H1 (cell line): ENCODE measurements around the gene TPSG1. TPM values are rescaled to one million over a fixed set of nuclear protein-coding genes. Genes with fewer than 3 reads are reported as not detected.

Source experiments
- CTCF ChIA-PET: fragments of 300-600 bp; sonication (Branson Sonifier 250); formaldehyde crosslinking; loops from one replicate; lab custom pipeline; 2021; ENCODE audit not compliant: partially characterized antibody; lab: Charles Lee
- POLR2A ChIA-PET: fragments of 300-600 bp; sonication (Branson Sonifier 250); formaldehyde crosslinking; loops from one replicate; lab custom pipeline; 2021; ENCODE audit warnings: inconsistent platforms; ENCODE audit not compliant: partially characterized antibody; lab: Charles Lee
- DNase-seq, 2 experiments: peaks; one replicate each; pipeline versions ENCODE4 v3.0.0 to v3.0.0-alpha.2; 2010 to 2022; ENCODE audit warnings: low spot score in 2 of 2, low read depth in 1 of 2, mixed read lengths in 1 of 2
- FAIRE-seq: peaks from 2 replicates; lab custom pipeline; 2011; peaks lifted over from hg19 to GRCh38; lab: Jason Lieb, UNC
- H2AFZ ChIP-seq: 2 replicates; pipeline ENCODE4 v1.8.1; 2012; ENCODE audit warnings: low read length, inconsistent platforms
- H2AK5ac ChIP-seq: 2 replicates; pipeline ENCODE4 v1.6.1; 2013; ENCODE audit warnings: low read depth, low read length
- H2BK120ac ChIP-seq: replicated peaks from 2 replicates; pipeline ENCODE3; 2013; ENCODE audit warnings: low read depth, low read length, inconsistent platforms
- H2BK12ac ChIP-seq: 2 replicates; pipeline ENCODE4 v1.6.1; 2013; ENCODE audit warnings: low read depth, low read length
- H2BK15ac ChIP-seq: 2 replicates; pipeline ENCODE4 v1.6.1; 2013; ENCODE audit warnings: low read length
- H2BK20ac ChIP-seq: 2 replicates; pipeline ENCODE4 v1.6.1; 2013; ENCODE audit warnings: low read length
- H2BK5ac ChIP-seq: 2 replicates; pipeline ENCODE4 v1.6.1; 2013; ENCODE audit warnings: low read depth, low read length
- H3K14ac ChIP-seq: 2 replicates; pipeline ENCODE4 v1.6.1; 2013; ENCODE audit warnings: inconsistent platforms; ENCODE audit not compliant: insufficient read length
- H3K18ac ChIP-seq: 2 replicates; pipeline ENCODE4 v1.6.1; 2013; ENCODE audit warnings: low read length; ENCODE audit errors: extremely low read depth
- H3K23ac ChIP-seq: 2 replicates; pipeline ENCODE4 v1.6.1; 2013; ENCODE audit warnings: inconsistent platforms; ENCODE audit not compliant: insufficient read length
- H3K23me2 ChIP-seq: 2 replicates; pipeline ENCODE4 v1.6.1; 2013; ENCODE audit warnings: low read depth, low read length
- H3K27ac ChIP-seq: 2 replicates; pipeline ENCODE4 v1.6.1; 2011; ENCODE audit warnings: low read depth, low read length, inconsistent platforms
- H3K27me3 ChIP-seq, 4 experiments: replicated peaks in 1 of 4; 1 replicate in 1 of 4; 2 replicates in 3 of 4; pipeline versions ENCODE4 v1.6.1 to v1.8.1; 2011 to 2013; ENCODE audit warnings: low read length in 3 of 4, mild to moderate bottlenecking in 3 of 4, inconsistent platforms in 2 of 4, mixed read lengths in 2 of 4, moderate library complexity in 1 of 4; ENCODE audit not compliant: control insufficient read depth in 3 of 4, insufficient read depth in 3 of 4; ENCODE audit errors: extremely low read depth in 1 of 4
- H3K36me3 ChIP-seq, 4 experiments: 2 replicates each; pipeline versions ENCODE4 v1.6.1 to v1.8.1; 2011 to 2013; ENCODE audit warnings: mild to moderate bottlenecking in 4 of 4, low read length in 3 of 4, moderate library complexity in 2 of 4, control low read depth in 1 of 4, inconsistent platforms in 1 of 4; ENCODE audit not compliant: insufficient read depth in 4 of 4, control insufficient read depth in 2 of 4
- H3K4ac ChIP-seq: replicated peaks from 2 replicates; pipeline ENCODE3; 2013; ENCODE audit warnings: low read length, low read depth, mixed read lengths, inconsistent platforms; ENCODE audit not compliant: insufficient read length
- H3K4me1 ChIP-seq, 4 experiments: replicated peaks in 1 of 4; 1 replicate in 1 of 4; 2 replicates in 3 of 4; pipeline versions ENCODE4 v1.6.1 to v1.8.1; 2011 to 2013; ENCODE audit warnings: low read length in 3 of 4, inconsistent platforms in 2 of 4, mixed read lengths in 1 of 4; ENCODE audit not compliant: insufficient read depth in 4 of 4, control insufficient read depth in 3 of 4
- H3K4me2 ChIP-seq, 2 experiments: 2 replicates each; pipeline versions ENCODE4 v1.6.1 to v1.8.1; 2011 to 2013; ENCODE audit warnings: low read depth in 2 of 2, low read length in 2 of 2, control low read depth in 1 of 2, inconsistent platforms in 1 of 2, mild to moderate bottlenecking in 1 of 2; ENCODE audit not compliant: insufficient read depth in 1 of 2
- H3K4me3 ChIP-seq, 4 experiments: fragments of 200-600, 300-600 bp in 1 of 4; sonication (generic), shearing (Covaris generic), sonication (Bioruptor Twin) in 1 of 4; 2 replicates each; pipeline versions ENCODE4 v1.5.1 to v1.8.1; 2011 to 2016; ENCODE audit warnings: low read length in 4 of 4, low read depth in 3 of 4, control low read depth in 2 of 4, inconsistent platforms in 2 of 4, mild to moderate bottlenecking in 2 of 4, mixed read lengths in 1 of 4, moderate library complexity in 1 of 4; ENCODE audit not compliant: insufficient read depth in 2 of 4; ENCODE audit errors: extremely low read depth in 1 of 4
- H3K56ac ChIP-seq: replicated peaks from 2 replicates; pipeline ENCODE3; 2013; ENCODE audit warnings: low read depth, mild to moderate bottlenecking, mixed read lengths, low read length, inconsistent platforms; ENCODE audit not compliant: insufficient read length
- H3K79me1 ChIP-seq: 2 replicates; pipeline ENCODE4 v1.6.1; 2013; ENCODE audit warnings: low read depth, low read length, control low read depth
- H3K79me2 ChIP-seq, 2 experiments: 2 replicates each; pipeline versions ENCODE4 v1.6.1 to v1.8.1; 2012 to 2013; ENCODE audit warnings: low read length in 2 of 2, mild to moderate bottlenecking in 2 of 2, inconsistent platforms in 1 of 2; ENCODE audit not compliant: insufficient read depth in 2 of 2, control insufficient read depth in 1 of 2
- H3K9ac ChIP-seq, 4 experiments: replicated peaks in 1 of 4; 1 replicate in 1 of 4; 2 replicates in 3 of 4; pipeline versions ENCODE4 v1.6.1 to v1.8.1; 2011 to 2013; ENCODE audit warnings: low read depth in 3 of 4, low read length in 3 of 4, control low read depth in 2 of 4, mild to moderate bottlenecking in 2 of 4, moderate library complexity in 2 of 4, inconsistent platforms in 1 of 4; ENCODE audit errors: extremely low read depth in 1 of 4
- H3K9me3 ChIP-seq, 2 experiments: 2 replicates each; pipeline versions ENCODE4 v1.6.1 to v1.8.1; 2012 to 2013; ENCODE audit warnings: mild to moderate bottlenecking in 2 of 2, moderate library complexity in 2 of 2, control low read depth in 1 of 2, inconsistent platforms in 1 of 2, low read depth in 1 of 2, low read length in 1 of 2, mixed read lengths in 1 of 2; ENCODE audit not compliant: insufficient read depth in 2 of 2
- H4K20me1 ChIP-seq, 2 experiments: replicated peaks in 1 of 2; 2 replicates each; pipeline versions ENCODE3 to v1.8.1; 2011 to 2013; ENCODE audit warnings: inconsistent platforms in 2 of 2, low read length in 2 of 2, mild to moderate bottlenecking in 1 of 2; ENCODE audit not compliant: insufficient read depth in 2 of 2, control insufficient read depth in 1 of 2
- H4K5ac ChIP-seq: 2 replicates; pipeline ENCODE4 v1.6.1; 2013; ENCODE audit warnings: low read length, low read depth, mixed read lengths, inconsistent platforms; ENCODE audit not compliant: insufficient read length
- H4K8ac ChIP-seq: 2 replicates; pipeline ENCODE4 v1.8.0; 2013; ENCODE audit warnings: mild to moderate bottlenecking, moderate library complexity, low read length, inconsistent platforms; ENCODE audit not compliant: insufficient read depth; ENCODE audit errors: extremely low read depth
- H4K91ac ChIP-seq: replicated peaks from 2 replicates; pipeline ENCODE3; 2013; ENCODE audit warnings: low read length, mixed read lengths, inconsistent platforms; ENCODE audit not compliant: insufficient read length
- CREB1 ChIP-seq: IDR thresholded peaks from 2 replicates; pipeline ENCODE4 v1.6.1; 2012; ENCODE audit warnings: inconsistent platforms
- GTF2F1 ChIP-seq: IDR thresholded peaks from 2 replicates; pipeline ENCODE4 v1.6.1; 2012; ENCODE audit warnings: low read depth, low read length, improper control_type of control experiment, borderline replicate concordance
- KDM4A ChIP-seq: IDR thresholded peaks from one replicate; pipeline ENCODE4 v1.7.1; 2012; ENCODE audit warnings: low read depth, mild to moderate bottlenecking, moderate library complexity, low read length, inconsistent platforms; ENCODE audit not compliant: severe bottlenecking
- MAFK ChIP-seq: IDR thresholded peaks from 2 replicates; pipeline ENCODE4 v1.6.1; 2012; ENCODE audit warnings: low read depth, mild to moderate bottlenecking, improper control_type of control experiment, low read length
- RBBP5 ChIP-seq: IDR thresholded peaks from 2 replicates; pipeline ENCODE4 v1.7.1; 2012; ENCODE audit warnings: low read depth, mild to moderate bottlenecking, inconsistent platforms, low read length, moderate library complexity, borderline replicate concordance
- TAF7 ChIP-seq: optimal IDR thresholded peaks from 2 replicates; pipeline ENCODE3; 2011; ENCODE audit warnings: low read depth, mild to moderate bottlenecking, inconsistent platforms, low read length, moderate library complexity, borderline replicate concordance
- WGBS, 2 experiments: shearing (Covaris generic) in 1 of 2; methylation state at CpG; one replicate each; pipeline versions ENCODE4 v1.1.6 to v1.1.7; 2013 to 2015; ENCODE audit warnings: low lambda C conversion rate in 2 of 2, mixed read lengths in 2 of 2, inconsistent platforms in 1 of 2, low coverage in 1 of 2, missing lambda C conversion rate in 1 of 2; ENCODE audit not compliant: insufficient replicate concordance in 2 of 2, insufficient coverage in 1 of 2, insufficient read length in 1 of 2; ENCODE audit errors: extremely low coverage in 1 of 2, missing lambda C conversion rate in 1 of 2; 5-methylcytosine and 5-hydroxymethylcytosine counted together
- polyA plus RNA-seq, 7 experiments: library from polyadenylated mRNA; depleted of rRNA in 3 of 7; stranded (reverse) in 5 of 7; unstranded in 2 of 7; fragments of >200 nt in 5 of 7; fragments of 200-250 nt in 2 of 7; gene quantifications; 1 replicate in 5 of 7; 2 replicates in 1 of 7; 4 replicates in 1 of 7; pipeline versions ENCODE4 v1.2.1 to v1.2.3, GENCODE V29; 2011 to 2013; ENCODE audit warnings: missing spikeins in 2 of 7, mixed read lengths in 2 of 7
- total RNA-seq: library from RNA; stranded (reverse); fragmentation: NEBNext Ultra II Directional; extraction: Animal tissue kit (Norgen Biotek cat#: 25700); gene quantifications from 2 replicates; pipeline ENCODE4 v1.2.1, GENCODE V29; 2021
- TF ChIP-seq, protein P1 (sequence below): IDR thresholded peaks from 2 replicates; pipeline ENCODE4 v1.6.1; 2012; ENCODE audit warnings: low read length, inconsistent platforms

TPSG1 gene
- total and polyA plus RNA-seq, 2 of the 8 experiments (the other 6 are each of a cell fraction or from before 2014, with no cell fraction given) = not detected

DNA sequence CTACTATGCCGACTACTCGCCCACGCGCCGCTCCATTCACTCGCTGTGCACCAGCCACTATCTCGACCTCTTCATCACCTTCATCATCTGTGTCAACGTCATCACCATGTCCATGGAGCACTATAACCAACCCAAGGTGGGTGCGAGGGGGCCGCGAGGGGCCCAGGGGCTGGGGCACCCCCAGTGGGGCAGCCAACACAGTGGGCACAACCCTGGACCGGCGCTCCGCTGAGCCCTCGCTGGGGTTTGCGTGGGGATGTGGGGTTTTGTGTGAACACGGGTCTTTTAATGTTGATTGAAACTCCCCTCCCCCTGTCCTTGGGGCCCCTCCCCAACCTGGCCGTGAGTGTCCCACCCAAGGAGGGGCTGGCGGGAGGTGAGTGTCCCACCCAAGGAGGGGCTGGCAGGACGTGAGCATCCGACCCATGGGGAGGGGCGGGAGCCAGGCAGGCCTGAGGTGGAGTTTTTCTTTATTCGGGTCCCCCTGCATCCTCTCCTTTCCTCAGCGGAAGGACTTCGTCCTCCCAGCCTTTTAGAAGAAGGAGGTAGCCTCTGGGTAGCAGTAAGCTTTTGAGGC is 11.2 kb downstream of the TPSG1 start:
- Histone ChIP-seq H3K18ac (no peak overlapping the region), H2BK15ac (no peak overlapping the region), H3K56ac (no peak overlapping the region), H3K23ac (no peak overlapping the region), H4K5ac (no peak overlapping the region), H3K14ac (no peak overlapping the region), H3K27me3 (no peaks in the 10 kb centered on the region), H3K79me1 (no peaks in the 10 kb centered on the region), H3K36me3 (peaks cover 4 to 70% (median 9%) of the 10 kb centered on the region in 4 experiments; a peak in 4 of 8 replicates), H3K4me2 (no peak overlapping the region), H2BK5ac (no peak overlapping the region), H3K27ac (no peak overlapping the region), H3K4ac (no peak overlapping the region), H3K79me2 (no peaks in the 10 kb centered on the region), H2AFZ (no peak overlapping the region), H2AK5ac (no peak overlapping the region), H3K4me3 (no peak overlapping the region), H3K4me1 (no peaks in the 10 kb centered on the region), H2BK120ac (no peak overlapping the region), H2BK12ac (no peak overlapping the region), H4K20me1 (peaks cover 0 to 10% of the 10 kb centered on the region in 2 experiments), H2BK20ac (no peak overlapping the region), H3K9ac (no peak overlapping the region), H4K8ac (no peak overlapping the region), H3K23me2 (no peaks in the 10 kb centered on the region), H4K91ac (no peak overlapping the region), H3K9me3 (no peaks in the 10 kb centered on the region)
- ChIA-PET POLR2A (no interaction called here), CTCF (no interaction called here)
- DNase-seq = no peak
- WGBS, 2 experiments = 89% methylated on average over 21 of the region's 25 CpGs; no CpG with 5 or more reads in 1 of the 2 experiments
- FAIRE-seq = no peak
- TF ChIP-seq TAF7 (no peak), GTF2F1 (no peak), MAFK (no peak), KDM4A (no peak), CREB1 (no peak), RBBP5 (no peak)
- TF ChIP-seq, protein P1, sequence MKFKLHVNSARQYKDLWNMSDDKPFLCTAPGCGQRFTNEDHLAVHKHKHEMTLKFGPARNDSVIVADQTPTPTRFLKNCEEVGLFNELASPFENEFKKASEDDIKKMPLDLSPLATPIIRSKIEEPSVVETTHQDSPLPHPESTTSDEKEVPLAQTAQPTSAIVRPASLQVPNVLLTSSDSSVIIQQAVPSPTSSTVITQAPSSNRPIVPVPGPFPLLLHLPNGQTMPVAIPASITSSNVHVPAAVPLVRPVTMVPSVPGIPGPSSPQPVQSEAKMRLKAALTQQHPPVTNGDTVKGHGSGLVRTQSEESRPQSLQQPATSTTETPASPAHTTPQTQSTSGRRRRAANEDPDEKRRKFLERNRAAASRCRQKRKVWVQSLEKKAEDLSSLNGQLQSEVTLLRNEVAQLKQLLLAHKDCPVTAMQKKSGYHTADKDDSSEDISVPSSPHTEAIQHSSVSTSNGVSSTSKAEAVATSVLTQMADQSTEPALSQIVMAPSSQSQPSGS = no peak
